Measurements from ENCODE around the gene SYT17. TPM values are rescaled to one million over a fixed set of nuclear protein-coding genes. Genes with fewer than 3 reads are reported as not detected.

SYT17 gene
- total RNA-seq, 3 donors from 2014 or later (not counting 1 experiment from before 2014, with no cell fraction given), result 0.65 to 1.6 TPM; not detected in 1

DNA sequence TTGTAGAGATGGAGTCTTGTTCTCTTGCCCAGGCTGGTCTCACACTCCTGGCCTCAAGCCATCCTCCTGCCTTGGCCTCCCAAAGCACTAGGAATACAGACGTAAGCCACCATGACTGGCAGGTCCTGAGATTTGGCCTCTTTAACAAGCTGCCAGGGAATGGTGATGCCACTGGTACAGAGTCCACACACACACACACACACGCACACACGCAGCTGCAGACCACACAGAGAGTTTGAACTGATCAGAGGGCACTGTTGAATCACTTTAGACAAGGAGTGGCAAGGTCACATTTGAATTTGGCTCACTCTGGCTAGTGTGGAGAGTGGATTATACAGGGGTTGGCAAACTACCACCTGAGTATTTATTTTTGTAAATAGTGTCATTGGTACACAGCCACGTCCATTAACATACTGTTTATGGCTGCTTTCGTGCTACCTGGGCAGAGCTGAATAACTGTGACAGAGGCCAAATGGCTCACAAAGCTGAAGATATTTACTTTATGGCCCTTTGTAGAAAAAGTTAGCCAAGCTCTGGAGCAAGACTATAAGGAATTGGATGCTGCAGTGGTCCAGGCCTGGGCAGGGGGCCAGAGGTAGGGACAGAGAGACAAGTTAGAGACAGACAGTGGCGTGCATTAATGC lies 44.4 kb upstream of the SYT17 start:
- H3K4me3 ChIP-seq (ENCODE audit: low read length), result no peak overlapping the region
- Mint-ChIP-seq H3K4me1 (peaks cover 6% of the 10 kb centered on the region in 2 donors), H3K27me3 (ENCODE audit: low read depth in 2 of 2) (peaks cover 2 to 6% of the 10 kb centered on the region in 2 donors), H3K36me3 (no peaks in the 10 kb centered on the region), H3K27ac (no peak overlapping the region), H3K4me3 (no peak overlapping the region), H3K9me3 (no peaks in the 10 kb centered on the region)
- H3K4me1 ChIP-seq (ENCODE audit: control insufficient read depth, insufficient read depth, low read length), result peaks cover 12% of the 10 kb centered on the region
- DNase-seq (no peak), ATAC-seq (no peak)
- intact Hi-C loops (cut with micrococcal nuclease), result no loop called here
- H3K9me3 ChIP-seq (ENCODE audit: control insufficient read depth, insufficient read depth, low read length), result no peaks in the 10 kb centered on the region
- no peak overlapping the region for H3K27ac ChIP-seq (ENCODE audit: low read length)
- WGBS (ENCODE audit: insufficient coverage), result 82% methylated on average over 6 of the region's 6 CpGs
- TF ChIP-seq CTCF (IDR thresholded peaks at IDR 0.05), result no peak
- H3K36me3 ChIP-seq (ENCODE audit: control insufficient read depth, insufficient read depth, low read length), result no peaks in the 10 kb centered on the region
- H3K27me3 ChIP-seq (ENCODE audit: control insufficient read depth, insufficient read depth, low read length), result no peaks in the 10 kb centered on the region

- no peaks in the 10 kb centered on the region for H3K27me3 Mint-ChIP-seq (ENCODE audit: low read depth in 2 of 2)
- H3K4me3 Mint-ChIP-seq, result no peak overlapping the region
- H3K36me3 Mint-ChIP-seq, result no peaks in the 10 kb centered on the region
- no peak overlapping the region for H3K4me3 ChIP-seq (ENCODE audit: low read length)
- intact Hi-C loops (cut with micrococcal nuclease), result no loop called here
- peaks cover 18% of the 10 kb centered on the region for H3K4me1 ChIP-seq (ENCODE audit: control insufficient read depth, insufficient read depth, low read length)
- peaks cover 0 to 14% of the 10 kb centered on the region in 2 donors for H3K4me1 Mint-ChIP-seq
- no peak overlapping the region for H3K27ac Mint-ChIP-seq
- H3K9me3 Mint-ChIP-seq, result no peaks in the 10 kb centered on the region
- no peak for ATAC-seq
- no peak for TF ChIP-seq CTCF (IDR thresholded peaks at IDR 0.05)
- no peak for DNase-seq
- no peaks in the 10 kb centered on the region for H3K9me3 ChIP-seq (ENCODE audit: control insufficient read depth, insufficient read depth, low read length)
- H3K27ac ChIP-seq (ENCODE audit: low read length), result no peak overlapping the region
- H3K36me3 ChIP-seq (ENCODE audit: control insufficient read depth, insufficient read depth, low read length), result no peaks in the 10 kb centered on the region
- no peaks in the 10 kb centered on the region for H3K27me3 ChIP-seq (ENCODE audit: control insufficient read depth, insufficient read depth, low read length)
Measured at GRCh38 chr16:19126300-19126699, 41.7 kb upstream of the SYT17 start.

- Histone ChIP-seq H3K36me3 (ENCODE audit: control insufficient read depth, insufficient read depth, low read length) (no peaks in the 10 kb centered on the region), H3K9me3 (ENCODE audit: control insufficient read depth, insufficient read depth, low read length) (no peaks in the 10 kb centered on the region), H3K4me1 (ENCODE audit: control insufficient read depth, insufficient read depth, low read length) (peaks cover 18% of the 10 kb centered on the region), H3K4me3 (ENCODE audit: low read length) (no peak overlapping the region), H3K27ac (ENCODE audit: low read length) (no peak overlapping the region), H3K27me3 (ENCODE audit: control insufficient read depth, insufficient read depth, low read length) (no peaks in the 10 kb centered on the region)
- peak in 1 of 2 donors; percentile 12 for DNase-seq
- Mint-ChIP-seq H3K36me3 (no peaks in the 10 kb centered on the region), H3K4me3 (no peak overlapping the region), H3K27ac (no peak overlapping the region), H3K9me3 (no peaks in the 10 kb centered on the region), H3K4me1 (peaks cover 0 to 17% of the 10 kb centered on the region in 2 donors), H3K27me3 (ENCODE audit: low read depth in 2 of 2) (no peaks in the 10 kb centered on the region)
- intact Hi-C loops (cut with micrococcal nuclease), result no loop called here
- no peak for ATAC-seq
- TF ChIP-seq CTCF (IDR thresholded peaks at IDR 0.05), result no peak
- WGBS (ENCODE audit: insufficient coverage), result 62% methylated on average over 3 of the region's 3 CpGs
Measured at GRCh38 chr16:19127205-19127604, 40.8 kb upstream of the SYT17 start.

DNA sequence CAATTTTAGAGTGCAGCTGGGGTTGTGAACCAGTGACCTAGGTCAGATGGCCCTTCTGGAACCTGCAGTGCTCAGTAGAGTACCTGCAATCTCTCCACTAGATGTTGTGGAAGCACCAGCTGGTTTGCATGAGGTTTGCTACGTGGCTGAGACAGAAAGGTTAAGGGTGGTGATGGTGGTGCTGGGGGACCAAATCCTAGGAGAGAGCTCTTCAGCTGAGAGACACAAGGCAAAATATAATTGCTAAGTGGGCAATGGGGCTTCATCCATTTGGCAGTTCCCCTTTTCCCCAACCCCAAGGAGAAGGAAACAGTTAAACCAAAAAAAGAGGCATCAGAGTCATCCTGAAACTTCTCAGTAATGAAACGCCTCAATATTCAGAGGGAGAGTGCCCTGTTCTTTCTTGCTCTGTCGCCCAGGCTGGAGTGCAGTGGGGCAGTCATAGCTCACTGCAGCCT lies 40.3 kb upstream of the SYT17 start:
- TF ChIP-seq CTCF (IDR thresholded peaks at IDR 0.05), result no peak
- no peak for ATAC-seq
- H3K9me3 Mint-ChIP-seq, result no peaks in the 10 kb centered on the region
- no peak overlapping the region for H3K27ac ChIP-seq (ENCODE audit: low read length)
- intact Hi-C loops (cut with micrococcal nuclease), result no loop called here
- H3K36me3 ChIP-seq (ENCODE audit: control insufficient read depth, insufficient read depth, low read length), result no peaks in the 10 kb centered on the region
- WGBS (ENCODE audit: insufficient coverage), result 36% methylated on average over 3 of the region's 3 CpGs
- H3K9me3 ChIP-seq (ENCODE audit: control insufficient read depth, insufficient read depth, low read length), result no peaks in the 10 kb centered on the region
- no peak overlapping the region for H3K27ac Mint-ChIP-seq
- peaks cover 18% of the 10 kb centered on the region for H3K4me1 ChIP-seq (ENCODE audit: control insufficient read depth, insufficient read depth, low read length)
- H3K4me3 Mint-ChIP-seq, result no peak overlapping the region
- no peaks in the 10 kb centered on the region for H3K27me3 Mint-ChIP-seq (ENCODE audit: low read depth in 2 of 2)
- no peaks in the 10 kb centered on the region for H3K27me3 ChIP-seq (ENCODE audit: control insufficient read depth, insufficient read depth, low read length)
- no peaks in the 10 kb centered on the region for H3K36me3 Mint-ChIP-seq
- peaks cover 0 to 17% of the 10 kb centered on the region in 2 donors for H3K4me1 Mint-ChIP-seq
- no peak for DNase-seq
- no peak overlapping the region for H3K4me3 ChIP-seq (ENCODE audit: low read length)
